NCI-H524 treated with DMSO at 0.1 percent for 48 hours (cell line): ENCODE results near the gene FKBP1A.

Experiments used
- DNase-seq: peaks from one replicate; lab custom pipeline; 2025; lab: John Stamatoyannopoulos, UW

Gene FKBP1A

DNA sequence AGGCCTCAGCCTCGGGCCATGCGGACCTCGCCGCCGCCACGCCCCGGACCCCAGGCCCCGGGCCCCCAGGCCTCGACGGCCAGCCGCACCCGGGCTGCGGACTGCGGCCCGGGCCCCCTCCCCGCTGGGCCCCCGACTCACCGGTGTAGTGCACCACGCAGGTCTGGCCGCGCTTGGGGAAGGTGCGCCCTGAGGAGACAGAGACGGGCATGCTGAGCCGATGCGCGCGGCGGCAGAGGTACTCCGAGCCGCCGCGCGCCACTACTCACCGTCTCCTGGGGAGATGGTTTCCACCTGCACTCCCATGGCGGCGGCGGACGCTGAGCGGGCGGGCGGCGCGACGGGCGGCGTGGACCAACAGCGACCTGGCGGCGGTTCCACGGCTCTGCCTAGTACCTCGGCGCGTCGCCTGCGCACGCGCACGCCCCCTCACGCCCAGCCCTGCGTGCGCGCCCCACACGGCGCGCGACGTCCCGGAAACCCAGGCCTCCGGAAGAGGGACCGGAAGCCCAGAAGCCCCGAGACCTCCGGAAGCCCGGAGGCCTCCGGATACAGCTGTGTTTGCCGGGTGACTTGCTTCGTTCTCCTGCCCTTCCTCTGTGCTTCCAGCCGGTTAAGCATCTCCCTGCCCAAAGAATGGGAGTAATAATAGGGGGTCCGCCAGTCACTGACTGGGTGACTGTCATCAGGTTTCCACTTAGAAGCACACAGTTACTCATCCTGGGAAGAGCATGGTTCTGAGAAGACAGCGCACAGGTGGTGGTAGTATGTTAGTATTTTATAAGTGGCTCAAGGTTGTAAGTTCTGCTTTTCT, at the start of gene FKBP1A:
Gene FKBP1A (minus strand): TSS at position 362 of the 814 bp plus-strand sequence. CDS start 56 bp downstream, at position 306.
- peak; percentile 63 for DNase-seq

DNA sequence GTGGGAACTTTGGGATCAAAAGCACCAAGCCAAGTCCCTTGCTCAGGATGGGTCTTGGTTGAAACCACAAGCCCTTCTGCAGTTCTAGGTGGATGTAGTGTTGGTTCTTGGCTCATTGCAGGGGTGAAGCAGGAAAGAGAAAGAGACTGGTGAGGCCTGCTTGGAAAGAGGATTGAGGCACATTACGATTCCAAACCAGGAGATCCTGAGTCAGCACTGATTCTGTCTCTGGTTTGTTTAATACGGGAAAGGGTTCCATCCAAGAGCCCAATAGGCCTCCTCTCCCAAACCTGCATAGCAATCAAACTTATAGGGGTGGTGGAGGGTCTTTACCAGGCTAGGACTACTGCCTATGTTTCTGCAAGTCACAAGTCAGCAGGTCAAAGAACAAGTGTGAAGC, 49.5 kb upstream of the FKBP1A start:
- no peak for DNase-seq

DNA sequence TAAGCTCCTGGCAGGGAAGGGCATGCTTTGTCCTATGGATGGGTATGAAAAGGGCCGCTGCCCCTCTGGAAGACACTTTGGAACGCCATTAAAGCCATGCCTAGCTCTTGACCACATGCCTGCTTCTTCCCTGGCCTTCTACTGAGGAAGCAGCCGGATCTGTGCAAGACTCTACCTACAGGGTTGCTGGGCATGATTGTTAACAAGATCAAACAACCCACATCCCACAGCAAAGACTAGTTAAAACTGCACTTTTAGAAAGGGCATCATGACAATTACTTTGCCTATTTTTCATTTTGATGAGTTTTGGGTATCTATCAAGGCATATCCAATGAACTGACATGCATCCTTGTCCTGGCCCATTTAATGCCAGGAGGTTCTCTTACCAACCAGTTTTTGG, 48.3 kb upstream of the FKBP1A start:
- DNase-seq, result no peak

DNA sequence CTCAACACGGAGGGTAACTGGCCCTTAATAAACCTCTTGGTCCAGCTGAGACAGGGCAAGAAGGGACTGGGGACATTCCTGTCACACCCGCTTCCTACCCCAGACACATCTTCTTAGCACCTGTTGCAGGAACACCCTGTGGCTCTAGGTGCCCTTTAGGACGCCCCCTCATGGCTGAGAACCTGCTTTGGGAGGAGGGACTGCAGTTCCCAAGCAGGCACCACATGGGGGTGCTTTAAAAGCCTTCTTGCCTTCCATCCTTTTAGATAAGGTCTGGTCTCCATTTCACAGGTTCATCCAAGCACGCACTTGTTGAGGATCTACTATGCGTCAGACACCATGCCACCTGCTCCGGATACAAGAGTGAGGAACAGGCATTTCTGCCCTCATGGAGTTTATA, 47.2 kb upstream of the FKBP1A start:
- DNase-seq, result no peak

- no peak for DNase-seq
Measured at GRCh38 chr20:1438361-1438760, 45.5 kb upstream of the FKBP1A start.

- no peak for DNase-seq
Measured at GRCh38 chr20:1437235-1437904, 44.5 kb upstream of the FKBP1A start.

DNA sequence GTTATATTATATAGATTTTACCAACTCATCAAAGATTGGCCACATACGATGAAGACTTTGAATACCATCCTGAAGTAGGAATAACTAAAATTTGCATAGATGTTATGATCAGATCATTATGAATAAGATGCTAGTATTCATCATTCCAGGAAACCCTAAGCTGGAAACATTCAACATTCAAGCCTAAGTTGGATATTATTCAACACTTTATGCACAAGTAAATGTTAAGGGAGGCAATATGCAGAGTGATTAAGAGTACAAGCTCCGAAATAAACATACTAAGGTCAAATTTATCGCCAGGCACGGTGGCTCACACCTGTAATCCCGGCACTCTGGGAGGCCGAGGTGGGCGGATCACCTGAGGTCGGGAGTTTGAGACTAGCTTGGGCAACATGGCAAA, 43.4 kb upstream of the FKBP1A start:
- DNase-seq, result no peak

GRCh38 chr20:1435337-1435699, 42.5 kb upstream of the FKBP1A start:
- no peak for DNase-seq

DNA sequence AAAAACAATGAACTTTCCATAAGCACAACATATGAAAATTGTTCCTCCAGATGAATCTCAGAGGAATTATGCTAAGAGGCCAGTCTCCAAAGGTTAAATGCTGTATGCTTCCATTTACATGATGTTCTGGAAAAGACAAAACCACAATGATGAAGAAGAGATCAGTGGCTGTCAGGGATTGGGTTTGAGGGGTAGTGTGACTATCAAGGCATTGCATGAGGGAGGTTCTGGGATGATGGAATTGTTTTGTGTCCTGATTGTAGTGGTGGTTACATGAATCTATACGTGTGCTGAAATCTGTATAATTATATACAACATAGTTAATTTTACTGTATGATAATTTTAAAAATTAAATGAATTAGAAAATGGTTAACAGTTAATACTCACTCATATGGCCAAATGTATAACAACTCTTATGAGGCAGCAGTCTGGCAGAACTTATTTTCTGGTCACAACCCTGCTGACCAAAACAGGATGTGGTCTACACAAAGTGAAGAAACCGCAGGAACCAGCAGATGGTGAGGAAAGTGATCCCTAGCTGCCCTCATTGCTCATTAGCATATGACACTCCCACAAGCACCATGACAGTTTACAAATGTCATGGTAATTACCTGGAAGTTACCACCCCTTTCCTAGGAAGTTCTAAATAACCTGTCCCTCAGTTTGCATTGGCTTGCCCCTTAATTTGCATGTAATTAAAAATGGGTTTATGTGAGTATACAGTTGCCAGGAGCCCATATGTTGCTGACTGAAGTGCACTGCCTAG, 41.9 kb upstream of the FKBP1A start:
- DNase-seq, result peak; percentile 50

DNA sequence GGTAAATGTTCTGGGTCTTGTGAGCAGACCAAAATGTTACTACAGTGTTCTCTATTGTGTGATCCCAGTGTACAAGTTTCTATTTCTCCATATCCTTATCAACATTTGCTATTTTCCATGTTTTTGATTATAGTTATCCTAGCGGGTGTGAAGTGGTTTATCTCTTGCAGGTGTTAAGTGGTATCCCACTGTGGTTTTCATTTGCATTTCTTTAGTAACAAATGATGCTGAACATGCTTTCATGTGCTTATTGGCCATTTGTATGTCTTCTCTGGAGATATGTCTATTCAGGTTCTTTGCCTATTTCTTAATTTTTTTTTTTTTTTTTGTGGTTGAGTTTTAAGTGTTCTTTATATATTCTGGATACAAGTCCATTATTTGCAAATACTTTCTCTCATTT, 38.3 kb upstream of the FKBP1A start:
- DNase-seq, result no peak

GRCh38 chr20:1430004-1430451, 37.2 kb upstream of the FKBP1A start:
- DNase-seq, result no peak

DNA sequence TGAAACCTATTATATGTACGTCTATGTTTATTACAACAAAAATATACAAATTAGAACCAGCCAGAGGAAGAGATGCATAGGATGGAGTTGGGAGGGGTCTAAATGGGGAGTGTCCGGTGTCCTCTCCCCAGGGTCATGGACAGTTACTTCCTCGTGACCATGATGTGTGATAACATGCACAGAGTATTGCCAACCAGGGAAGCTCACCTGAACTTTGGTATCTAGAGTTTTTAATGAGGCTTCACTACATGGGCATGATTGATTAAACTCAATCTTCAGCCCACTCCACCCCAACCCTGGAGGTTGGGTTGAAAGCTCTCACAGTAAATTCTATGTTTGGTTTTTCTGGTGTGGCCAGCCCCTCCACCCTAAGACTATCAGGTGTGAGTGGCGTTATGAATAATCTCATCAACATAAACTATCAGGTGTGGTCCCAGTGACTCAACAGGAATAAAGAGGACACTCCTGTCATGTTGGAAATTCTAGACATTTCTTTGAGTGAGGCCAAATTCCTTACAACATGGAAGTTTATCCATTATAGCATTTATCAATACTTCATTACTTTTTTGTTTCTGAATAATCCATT, 36.4 kb upstream of the FKBP1A start:
- no peak for DNase-seq

GRCh38 chr20:1427457-1428054, 34.7 kb upstream of the FKBP1A start:
- DNase-seq, result peak; percentile 81

DNA sequence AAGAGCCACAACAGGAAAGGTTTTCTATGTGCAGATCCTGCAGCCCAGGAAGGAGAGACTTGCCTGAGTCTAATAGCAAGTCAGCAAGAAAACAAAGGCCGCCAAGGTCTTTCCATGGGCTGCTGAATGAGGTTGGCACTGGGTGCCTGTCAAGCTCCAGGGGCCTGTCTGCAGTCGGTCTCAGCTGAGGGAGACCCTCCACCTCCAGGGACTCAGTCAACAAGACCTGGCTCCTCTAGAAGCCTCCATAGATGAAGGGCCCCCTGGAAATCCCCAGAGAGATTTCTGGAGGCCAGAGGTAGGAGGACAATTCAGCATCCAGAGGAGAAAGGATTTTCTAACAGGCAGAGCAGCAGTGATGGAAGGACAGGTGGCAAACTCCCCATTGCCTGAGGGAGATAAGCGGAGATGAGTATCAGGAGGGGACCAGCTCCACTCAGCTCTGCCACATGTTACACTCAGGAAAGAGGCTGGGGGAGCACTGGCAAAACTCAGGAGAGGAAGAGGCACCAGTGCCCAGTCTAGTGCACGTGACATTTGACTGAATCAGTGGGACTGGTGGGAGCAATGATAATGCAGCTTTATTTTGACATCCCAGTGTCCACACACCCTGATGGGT, 33.5 kb upstream of the FKBP1A start:
- no peak for DNase-seq

GRCh38 chr20:1424336-1424735, 31.5 kb upstream of the FKBP1A start:
- no peak for DNase-seq

DNA sequence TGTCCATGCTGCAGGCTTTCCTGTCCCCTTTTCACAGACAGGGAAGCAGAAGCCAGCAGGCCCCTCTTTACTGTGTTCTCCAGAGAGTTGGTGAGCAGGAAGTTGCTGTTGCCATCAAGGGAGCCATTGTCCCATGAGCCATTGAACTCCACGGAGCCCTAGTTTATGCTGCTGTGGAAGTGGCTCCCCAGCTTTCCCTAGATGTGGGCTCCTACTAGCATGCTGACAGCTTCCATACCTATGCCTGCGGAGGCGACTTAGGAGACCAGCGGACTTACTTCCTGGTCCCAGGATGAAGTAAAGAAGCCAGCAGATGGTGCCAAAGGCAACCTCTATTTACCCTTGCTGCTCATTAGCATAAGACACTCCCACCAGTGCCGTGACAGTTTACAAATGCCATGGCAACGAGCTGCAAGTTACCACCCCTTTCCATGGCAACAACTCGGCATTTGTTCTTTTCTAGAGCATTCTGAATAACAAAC, 30.8 kb upstream of the FKBP1A start:
- peak; percentile 17 for DNase-seq

- no peak for DNase-seq
Measured at GRCh38 chr20:1423206-1423605, 30.4 kb upstream of the FKBP1A start.

DNA sequence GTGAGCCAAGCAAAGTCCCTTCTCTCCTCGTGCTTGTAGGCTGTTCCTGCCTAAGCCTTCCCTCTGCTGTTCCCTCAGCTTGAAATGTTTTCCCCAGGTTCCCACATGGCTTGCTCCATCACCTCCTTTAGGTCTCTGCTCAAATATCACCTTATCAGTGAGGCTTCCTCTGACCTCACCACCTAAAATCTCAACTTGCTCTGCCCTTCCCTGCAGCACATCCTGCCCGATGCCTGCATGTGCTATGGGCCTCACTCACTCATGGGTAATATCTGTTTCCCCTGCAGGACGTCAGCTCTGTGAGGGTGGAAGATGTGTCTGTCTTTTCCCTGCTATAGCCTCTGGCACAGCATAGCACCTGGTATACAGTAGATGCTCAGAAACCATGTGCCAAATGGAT, 29.9 kb upstream of the FKBP1A start:
- DNase-seq, result no peak

DNA sequence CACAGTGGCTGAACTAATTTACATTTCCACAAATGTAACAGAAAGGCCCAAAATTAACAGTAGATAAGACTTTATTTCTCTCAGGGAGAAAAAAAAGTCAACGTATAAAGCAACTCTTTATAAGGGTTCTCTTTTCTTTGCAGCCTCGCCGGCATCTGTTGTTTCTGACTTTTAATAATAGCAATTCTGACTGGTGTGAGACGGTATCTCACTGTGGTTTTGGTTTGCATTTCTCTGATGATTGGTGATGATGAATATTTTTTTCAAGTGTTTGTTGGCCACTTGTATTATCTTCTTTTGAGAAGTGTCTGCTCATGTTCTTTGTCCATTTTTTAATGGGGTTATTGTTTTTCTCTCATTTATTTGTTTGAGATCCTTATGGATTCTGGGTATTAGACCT, 27.2 kb upstream of the FKBP1A start:
- DNase-seq, result no peak

DNA sequence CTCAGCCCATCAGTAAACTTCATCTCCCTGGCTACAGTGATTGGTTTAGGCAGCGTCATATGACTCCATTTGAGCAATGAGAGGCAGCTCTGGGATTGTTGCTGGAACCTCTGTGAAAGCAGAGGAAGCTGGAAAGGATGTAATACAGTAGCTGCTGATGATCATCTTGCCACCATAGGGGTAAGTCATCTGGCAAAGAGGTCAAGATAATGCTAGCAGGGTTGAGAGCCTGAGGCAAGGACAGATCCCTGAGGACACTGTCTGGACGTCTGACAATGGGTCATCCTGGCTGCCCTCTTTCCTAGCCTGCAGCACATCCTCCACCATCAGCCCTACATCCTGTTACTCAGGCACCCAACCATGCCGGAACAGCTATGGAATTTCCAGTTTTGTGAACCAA, 25.5 kb upstream of the FKBP1A start:
- DNase-seq, result no peak

GRCh38 chr20:1417790-1418189, 24.9 kb upstream of the FKBP1A start:
- DNase-seq, result no peak
